ENCODE measurements around the gene COL25A1.

COL25A1 gene

GRCh38 chr4:108783665-108784463 lies 518.6 kb downstream of the COL25A1 start:
- no peak for DNase-seq (ENCODE audit: extremely low spot score)
- POLR2A ChIA-PET = no interaction called here
- TF ChIP-seq CTCF (IDR thresholded peaks at IDR 0.05; ENCODE audit: control extremely low read depth, extremely low read depth, low read depth, missing control alignments) = no peak
- CTCF ChIA-PET = no interaction called here

DNA sequence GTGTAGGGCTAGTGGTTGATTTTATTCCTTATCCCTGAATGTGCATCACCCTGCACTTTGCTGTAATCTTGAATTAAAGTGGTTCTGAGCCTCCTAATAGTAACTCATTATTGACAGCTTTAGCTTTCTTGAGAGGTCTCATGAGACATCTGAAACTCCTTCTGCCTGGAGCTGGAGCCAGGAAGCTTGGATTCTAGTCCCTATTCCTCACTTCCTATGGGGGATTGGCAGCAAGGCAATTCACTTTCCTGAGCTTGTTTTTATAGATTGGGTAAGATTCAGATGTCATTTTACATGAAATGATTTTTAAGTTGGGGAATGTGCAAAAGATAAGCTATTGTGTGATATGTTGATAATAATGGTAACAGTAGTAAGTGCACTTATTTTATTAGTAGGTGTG lies 522.5 kb downstream of the COL25A1 start:
- ChIA-PET POLR2A (no interaction called here), CTCF (no interaction called here)
- TF ChIP-seq CTCF (IDR thresholded peaks at IDR 0.05; ENCODE audit: control extremely low read depth, extremely low read depth, low read depth, missing control alignments) = no peak
- no peak for DNase-seq (ENCODE audit: extremely low spot score)

DNA sequence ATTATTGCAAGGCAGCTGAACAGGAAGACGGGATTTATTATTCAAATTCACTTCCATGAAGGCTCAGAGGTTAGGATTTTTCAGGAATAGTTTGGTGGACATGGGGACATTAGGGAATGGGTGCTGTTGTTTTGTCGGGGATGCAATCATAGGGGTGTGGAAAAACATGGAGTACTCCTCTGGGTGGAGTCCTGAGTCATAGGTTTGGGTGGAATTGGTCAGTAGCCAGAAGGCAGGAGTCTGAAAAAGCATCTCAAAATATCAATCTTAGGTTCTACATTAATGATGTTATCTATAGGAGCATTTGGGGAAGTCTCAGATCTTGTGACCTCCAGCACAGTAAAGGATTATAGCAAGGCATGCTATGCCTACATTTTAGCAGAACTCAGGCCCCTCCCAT lies 525.1 kb downstream of the COL25A1 start:
- no peak for TF ChIP-seq CTCF (IDR thresholded peaks at IDR 0.05; ENCODE audit: control extremely low read depth, extremely low read depth, low read depth, missing control alignments)
- POLR2A ChIA-PET = no interaction called here
- CTCF ChIA-PET = no interaction called here
- DNase-seq (ENCODE audit: extremely low spot score) = no peak

GRCh38 chr4:108775921-108776320 lies 526.5 kb downstream of the COL25A1 start:
- CTCF ChIA-PET = no interaction called here
- TF ChIP-seq CTCF (IDR thresholded peaks at IDR 0.05; ENCODE audit: control extremely low read depth, extremely low read depth, low read depth, missing control alignments) = no peak
- POLR2A ChIA-PET = no interaction called here

GRCh38 chr4:108774809-108775530 lies 527.5 kb downstream of the COL25A1 start:
- POLR2A ChIA-PET = no interaction called here
- no peak for TF ChIP-seq CTCF (IDR thresholded peaks at IDR 0.05; ENCODE audit: control extremely low read depth, extremely low read depth, low read depth, missing control alignments)
- no peak for DNase-seq (ENCODE audit: extremely low spot score)
- CTCF ChIA-PET = no interaction called here

More at GRCh38 chr4:108775921-108776320, 526.5 kb downstream of the COL25A1 start:
- no peak for DNase-seq (ENCODE audit: extremely low spot score)

- no peak for DNase-seq (ENCODE audit: extremely low spot score)
- ChIA-PET POLR2A (no interaction called here), CTCF (interaction anchor here (0.9 kb wide), 1 partner anchor 10 kb away, joined by 3 read pairs; the partner anchor contains the start of gene ETNPPL)
- TF ChIP-seq CTCF (IDR thresholded peaks at IDR 0.05; ENCODE audit: control extremely low read depth, extremely low read depth, low read depth, missing control alignments) = no peak
These were observed 530.1 kb downstream of the COL25A1 start for GRCh38 chr4:108772402-108772801.
